Uterus (tissue), 2 donors: ENCODE results near the gene ACSBG1.

Experiments
- POLR2A ChIP-seq, 2 donors: fragments of 450-650 bp; IDR thresholded peaks; one replicate each; pipeline ENCODE4 v1.6.1; 2016; ENCODE audit warnings: antibody characterized with exemption in 2 of 2, mild to moderate bottlenecking in 1 of 2, moderate library complexity in 1 of 2
- TF ChIP-seq, protein P1 (sequence below), 4 experiments: fragments of 200-600 bp in 2 of 4; fragments of 450-650 bp in 2 of 4; sonication (generic) in 2 of 4; IDR thresholded peaks; one replicate each; pipeline ENCODE4 v1.5.1; 2016 to 2019; ENCODE audit warnings: antibody characterized with exemption in 4 of 4, mild to moderate bottlenecking in 2 of 4, moderate library complexity in 1 of 4

DNA sequence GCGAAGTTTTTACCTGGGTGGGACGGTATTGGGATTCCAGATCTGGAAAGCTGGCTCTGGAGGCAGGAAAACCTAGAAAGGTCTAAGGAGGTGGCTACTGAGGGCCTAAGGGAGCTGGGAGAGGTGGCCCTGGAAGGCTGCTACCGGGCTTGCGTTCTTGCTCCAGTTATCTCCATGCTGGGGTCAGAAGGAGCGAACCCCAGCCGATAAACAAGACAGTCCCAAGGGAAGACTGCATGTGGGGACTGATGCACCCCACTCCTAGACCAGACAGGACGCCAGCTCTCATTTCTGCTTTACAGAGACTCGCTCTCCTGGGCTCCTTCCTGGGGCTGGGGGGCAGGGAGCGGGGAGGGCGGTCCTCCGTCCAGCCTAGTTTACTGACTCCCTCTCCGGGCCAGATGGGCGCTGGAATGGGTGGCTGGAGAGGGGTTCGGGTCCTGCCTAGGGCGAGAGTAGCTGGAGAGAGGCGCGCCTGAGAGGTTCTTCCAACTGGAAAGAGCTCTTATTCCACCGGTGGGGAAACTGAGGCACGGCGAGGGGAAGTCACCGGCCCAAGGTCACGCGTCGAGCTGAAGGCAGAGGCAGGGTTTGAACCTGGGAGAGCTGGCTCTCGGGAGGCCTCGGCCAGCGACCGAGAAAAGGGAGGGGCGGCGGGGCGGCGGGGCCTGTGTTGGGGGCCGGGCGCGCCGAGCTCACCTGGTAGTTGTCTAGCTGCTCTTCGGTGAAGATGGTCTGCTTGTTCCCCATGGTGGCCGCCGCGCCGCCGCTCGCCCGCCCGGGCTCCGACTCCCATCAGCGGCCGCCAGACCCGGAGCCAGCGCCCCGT is 103.7 kb downstream of the ACSBG1 start:
- TF ChIP-seq, protein P1, sequence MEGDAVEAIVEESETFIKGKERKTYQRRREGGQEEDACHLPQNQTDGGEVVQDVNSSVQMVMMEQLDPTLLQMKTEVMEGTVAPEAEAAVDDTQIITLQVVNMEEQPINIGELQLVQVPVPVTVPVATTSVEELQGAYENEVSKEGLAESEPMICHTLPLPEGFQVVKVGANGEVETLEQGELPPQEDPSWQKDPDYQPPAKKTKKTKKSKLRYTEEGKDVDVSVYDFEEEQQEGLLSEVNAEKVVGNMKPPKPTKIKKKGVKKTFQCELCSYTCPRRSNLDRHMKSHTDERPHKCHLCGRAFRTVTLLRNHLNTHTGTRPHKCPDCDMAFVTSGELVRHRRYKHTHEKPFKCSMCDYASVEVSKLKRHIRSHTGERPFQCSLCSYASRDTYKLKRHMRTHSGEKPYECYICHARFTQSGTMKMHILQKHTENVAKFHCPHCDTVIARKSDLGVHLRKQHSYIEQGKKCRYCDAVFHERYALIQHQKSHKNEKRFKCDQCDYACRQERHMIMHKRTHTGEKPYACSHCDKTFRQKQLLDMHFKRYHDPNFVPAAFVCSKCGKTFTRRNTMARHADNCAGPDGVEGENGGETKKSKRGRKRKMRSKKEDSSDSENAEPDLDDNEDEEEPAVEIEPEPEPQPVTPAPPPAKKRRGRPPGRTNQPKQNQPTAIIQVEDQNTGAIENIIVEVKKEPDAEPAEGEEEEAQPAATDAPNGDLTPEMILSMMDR (IDR thresholded peaks at IDR 0.05) = no peak
- no peak for TF ChIP-seq POLR2A (IDR thresholded peaks at IDR 0.05)
